GM21529 (cell line): ENCODE measurements around the gene SEC24A.
"Not testable (repeated sequence)": the region's sequence is repeated elsewhere in the genome, so short reads cannot be mapped to it uniquely, and the experiment has no call there.

Experiments
- ATAC-seq: cut with Tn5 transposase; IDR thresholded peaks from one replicate; pipeline ENCODE4 v1.9.1; 2021; ENCODE audit not compliant: unreplicated experiment

The SEC24A gene

DNA sequence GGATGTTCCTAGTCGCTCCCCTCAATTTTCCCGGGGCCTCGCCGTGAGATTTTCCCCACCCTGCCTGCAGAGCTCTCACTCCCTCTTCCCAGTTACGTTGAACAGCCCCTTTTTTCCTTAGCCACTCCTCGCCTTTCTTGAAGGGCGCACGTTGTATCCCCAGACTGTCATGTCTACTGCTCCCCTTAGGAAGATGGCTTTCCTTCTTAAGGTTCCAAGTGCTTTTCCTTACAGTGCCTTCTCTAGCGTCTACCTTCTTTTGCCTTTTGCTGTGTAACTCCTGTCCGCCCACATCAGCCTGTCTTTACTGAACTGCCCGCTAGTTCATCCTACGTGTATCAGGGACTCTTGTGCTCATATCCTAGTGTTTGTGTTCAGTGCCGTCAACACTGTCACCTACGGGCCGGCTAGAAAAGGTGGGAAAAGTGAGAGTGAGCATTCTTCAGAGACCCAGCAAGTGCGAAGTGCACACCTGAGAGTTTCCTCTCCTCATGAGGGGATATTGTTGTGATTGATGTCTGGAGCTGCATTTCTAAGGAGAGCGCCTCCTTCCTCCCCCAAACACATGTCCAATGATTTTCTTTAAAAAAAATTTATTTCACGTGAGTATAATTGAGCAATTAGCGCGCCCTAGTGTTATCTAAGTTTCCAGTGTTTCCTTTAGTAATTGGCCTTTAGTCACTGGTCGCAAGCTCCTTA is 90.5 kb downstream of the SEC24A start:
- peak; percentile 26 for ATAC-seq

DNA sequence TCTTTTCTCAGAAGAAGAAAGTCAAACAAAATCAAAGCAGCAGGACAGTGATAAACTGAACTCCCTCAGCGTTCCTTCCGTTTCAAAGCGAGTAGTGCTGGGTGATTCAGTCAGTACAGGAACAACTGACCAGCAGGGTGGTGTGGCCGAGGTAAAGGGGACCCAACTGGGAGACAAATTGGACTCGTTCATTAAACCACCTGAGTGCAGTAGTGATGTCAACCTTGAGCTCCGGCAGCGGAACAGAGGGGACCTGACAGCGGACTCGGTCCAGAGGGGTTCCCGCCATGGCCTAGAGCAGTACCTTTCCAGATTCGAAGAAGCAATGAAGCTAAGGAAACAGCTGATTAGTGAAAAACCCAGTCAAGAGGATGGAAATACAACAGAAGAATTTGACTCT is 92.5 kb downstream of the SEC24A start:
- no peak for ATAC-seq

DNA sequence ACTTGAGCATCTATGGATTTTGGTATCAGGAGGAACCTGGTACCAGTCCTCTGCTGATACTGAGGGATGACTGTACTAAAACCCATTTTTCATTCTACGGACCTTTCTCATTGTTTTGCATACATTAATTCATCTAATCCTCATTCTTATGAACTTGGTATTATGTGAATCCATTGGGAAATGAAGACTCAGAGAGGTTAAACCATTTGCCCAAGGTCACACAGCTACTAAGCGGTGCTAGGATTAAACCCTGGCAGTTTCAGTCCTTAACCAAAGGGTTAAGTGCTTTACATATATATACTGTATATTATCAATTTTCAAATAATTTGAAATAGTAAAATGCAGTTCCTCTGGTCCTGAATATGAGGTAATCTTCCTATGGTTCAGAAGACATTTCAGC is 93.5 kb downstream of the SEC24A start:
- ATAC-seq = no peak

DNA sequence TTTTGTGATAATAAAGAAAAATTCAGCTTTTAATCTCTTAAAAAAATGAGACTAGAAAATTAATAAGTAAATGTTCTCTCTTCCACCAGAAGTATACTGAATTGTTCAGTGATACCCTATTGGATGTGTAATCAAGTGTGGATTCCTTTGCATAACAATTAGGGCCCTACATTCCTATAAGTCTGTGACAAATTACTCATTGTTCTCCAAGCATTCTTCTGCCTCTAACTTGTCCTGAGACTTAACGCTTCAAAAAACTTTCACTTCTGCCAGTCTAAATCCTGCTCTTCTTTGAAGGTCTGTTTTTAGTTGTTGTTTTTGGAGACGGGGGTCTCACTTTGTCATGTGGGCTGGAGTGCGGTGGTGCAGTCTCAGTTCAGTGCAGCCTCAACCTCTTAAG is 100.8 kb downstream of the SEC24A start:
- ATAC-seq = no peak

DNA sequence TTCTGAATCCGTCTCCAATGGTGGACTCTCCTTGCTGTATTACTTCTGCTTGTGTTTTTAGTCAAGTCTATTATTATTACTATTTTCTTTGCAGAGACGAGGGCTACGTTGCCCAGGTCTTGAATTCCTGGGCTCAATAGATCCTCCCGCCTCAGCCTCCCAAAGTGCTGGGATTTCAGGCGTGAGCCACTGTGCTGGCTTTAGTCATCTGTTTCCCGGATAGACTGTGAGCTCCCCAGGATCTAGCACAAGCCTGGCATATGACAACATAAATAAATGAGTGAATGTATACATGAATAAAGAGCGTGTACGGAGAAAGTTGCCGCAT is 109.6 kb downstream of the SEC24A start:
- peak; percentile 28 for ATAC-seq

DNA sequence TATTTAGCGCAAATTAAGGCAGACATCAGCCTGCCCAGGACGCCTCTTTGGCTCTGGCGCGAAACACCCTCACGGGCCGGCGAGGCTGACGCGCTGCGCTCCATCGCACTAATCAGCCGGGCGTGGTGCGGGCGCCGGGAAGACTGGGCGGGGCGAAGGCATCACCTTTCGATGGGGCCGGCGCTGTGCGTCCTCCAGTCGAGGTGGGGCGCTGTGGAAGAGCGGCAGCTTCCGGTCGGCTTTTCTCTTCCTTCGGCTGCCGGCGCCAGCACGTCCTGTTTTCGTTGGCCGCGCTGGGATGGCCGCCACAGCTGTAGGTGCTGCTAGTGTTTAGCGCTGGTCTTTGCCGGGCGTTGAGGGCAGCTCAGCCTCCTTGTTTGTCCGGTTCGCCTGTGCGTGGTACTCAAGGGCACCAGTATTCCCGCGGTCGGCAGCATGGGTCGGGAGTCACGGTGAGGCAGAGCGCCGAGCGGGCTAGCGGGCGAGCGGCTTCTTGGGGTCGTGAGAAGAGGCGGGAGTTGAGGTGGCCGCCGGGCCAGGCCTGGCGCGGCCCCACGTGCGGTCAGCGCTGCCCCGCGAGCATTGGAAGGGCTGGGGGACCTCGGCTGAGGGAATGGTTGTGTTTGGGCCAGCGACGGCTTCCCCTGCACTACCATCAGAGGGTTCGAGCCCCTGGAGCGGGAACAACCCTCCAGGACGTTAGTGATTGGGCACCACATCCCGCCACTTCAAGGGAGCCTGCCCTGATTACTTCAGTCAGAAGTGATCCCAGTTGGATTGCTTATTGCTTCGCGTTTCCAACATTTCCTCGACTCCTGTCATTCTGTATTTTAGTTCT is 110.1 kb downstream of the SEC24A start, which contains the start of gene DDX46:
TSS of gene DDX46 (plus strand) at position 276 of the 838 bp plus-strand sequence. CDS start at position 436, 160 bp downstream.
- peak; percentile 98 for ATAC-seq

DNA sequence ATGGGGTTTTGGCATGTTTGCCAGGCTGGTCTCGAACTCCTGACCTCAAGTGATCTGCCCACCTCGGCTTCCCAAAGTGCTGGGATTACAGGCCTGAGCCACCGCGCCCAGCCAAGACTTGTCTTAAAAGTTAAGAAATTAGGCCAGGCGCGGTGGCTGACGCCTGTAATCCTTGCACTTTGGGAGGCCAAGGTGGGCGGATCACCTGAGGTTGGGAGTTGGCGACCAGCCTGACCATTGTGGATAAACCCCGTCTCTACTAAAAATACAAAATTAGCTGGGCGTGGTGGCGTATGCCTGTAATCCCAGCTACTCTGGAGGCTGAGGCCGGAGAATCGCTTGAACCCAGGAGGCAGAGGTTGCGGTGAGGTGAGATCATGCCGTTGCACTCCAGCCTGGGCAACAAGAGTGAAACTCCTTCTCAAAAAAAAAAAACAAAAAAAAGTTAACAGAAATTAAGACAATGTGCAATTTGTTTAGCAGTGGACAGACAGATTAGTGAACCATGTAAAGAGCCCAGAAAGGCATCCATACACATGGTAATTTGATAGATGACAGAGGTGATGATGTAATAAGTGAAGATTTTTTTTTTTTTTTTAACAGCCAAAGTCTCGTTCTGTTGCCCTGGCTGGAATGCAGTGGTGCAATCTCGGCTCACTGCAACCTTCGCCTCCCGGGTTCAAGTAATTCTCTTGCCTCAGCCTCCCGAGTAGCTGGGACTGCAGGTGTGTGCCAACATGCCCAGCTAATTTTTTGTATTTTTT is 119.1 kb downstream of the SEC24A start:
- ATAC-seq = not testable (repeated sequence)

DNA sequence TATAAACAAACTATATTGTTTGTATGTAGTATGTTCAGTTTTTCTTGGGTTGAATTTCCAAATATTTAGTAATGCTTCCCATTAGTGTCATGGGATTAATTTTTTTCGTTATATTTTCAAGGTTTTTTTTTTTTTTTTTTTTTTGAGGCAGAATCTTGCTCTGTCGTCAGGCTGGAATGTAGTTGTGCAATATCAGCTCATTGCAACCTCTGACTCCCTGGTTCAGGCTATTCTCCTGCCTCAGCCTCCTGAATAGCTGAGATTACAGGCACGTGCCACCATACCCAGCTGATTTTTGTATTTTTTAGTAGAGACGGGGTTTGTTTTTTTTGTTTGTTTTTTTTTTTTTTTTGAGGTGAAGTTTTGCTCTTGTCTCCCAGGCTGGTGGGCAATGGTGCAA is 120.6 kb downstream of the SEC24A start:
- no peak for ATAC-seq

DNA sequence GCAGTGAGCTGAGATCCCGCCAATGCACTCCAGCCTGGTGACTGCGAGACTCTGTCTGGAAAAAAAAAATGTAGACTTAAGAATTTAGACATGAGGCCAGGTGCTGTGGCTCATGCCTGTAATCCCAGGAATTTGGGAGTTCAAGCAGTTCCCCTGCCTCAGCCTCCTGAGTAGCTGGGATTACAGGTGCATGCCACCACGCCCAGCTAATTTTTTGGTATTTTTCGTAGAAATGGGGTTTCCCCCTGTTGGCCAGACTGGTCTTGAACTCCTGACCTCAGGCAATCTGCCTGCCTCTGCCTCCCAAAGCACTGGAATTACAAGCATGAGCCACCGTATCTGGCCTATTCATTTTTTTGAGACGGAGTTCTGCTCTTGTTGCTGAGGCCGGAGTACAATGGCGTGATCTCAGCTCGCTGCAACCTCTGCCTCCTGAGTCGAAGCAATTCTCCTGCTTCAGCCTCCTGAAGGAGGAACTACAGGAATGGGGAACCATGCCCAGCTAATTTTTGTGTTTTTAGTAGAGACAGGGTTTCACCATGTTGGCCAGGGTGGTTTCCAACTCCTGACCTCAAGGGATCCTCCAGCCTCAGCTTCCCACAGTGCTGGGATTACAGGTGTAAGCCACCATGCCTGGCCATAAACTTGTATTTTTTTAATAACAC is 124.0 kb downstream of the SEC24A start:
- ATAC-seq = no peak

DNA sequence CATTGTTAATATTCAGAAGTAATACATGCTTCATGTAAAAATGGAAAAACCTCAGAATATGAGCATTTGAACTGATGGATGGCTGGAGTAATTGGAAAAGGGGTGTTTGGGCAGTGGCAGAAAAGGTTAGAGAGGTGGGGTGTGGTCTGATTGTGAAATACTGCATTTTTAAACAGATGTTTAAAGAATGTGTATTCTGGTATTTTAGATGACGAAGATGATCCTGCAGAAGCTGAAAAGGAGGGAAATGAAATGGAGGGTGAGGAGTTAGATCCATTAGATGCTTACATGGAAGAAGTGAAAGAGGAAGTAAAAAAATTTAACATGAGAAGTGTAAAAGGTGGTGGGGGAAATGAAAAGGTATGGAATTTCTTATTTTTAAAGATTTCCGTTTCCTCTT is 128.8 kb downstream of the SEC24A start:
- ATAC-seq = no peak
